ENCODE measurements around the gene GRK6. TPM values are rescaled to one million over a fixed set of nuclear protein-coding genes. Genes with fewer than 3 reads are reported as not detected.

Gene GRK6
- total and polyA plus RNA-seq, 9 of the 15 experiments (the other 6 are each of a cell fraction or from before 2014, with no cell fraction given): 0.63 to 122 (median 44.5) TPM

- TF ChIP-seq ZNF707 (CRISPR knock-in tag; conservative IDR thresholded peaks at IDR 0.05) (no peak), RBM14 (IDR thresholded peaks at IDR 0.05; ENCODE audit: borderline replicate concordance, insufficient read depth, low read depth, low read length) (0 out of 2 replicates have a peak, but pooled peaks have one; percentile 27), C11orf30 (IDR thresholded peaks at IDR 0.05; ENCODE audit: low read depth) (no peak), ZNF41 (CRISPR knock-in tag; conservative IDR thresholded peaks at IDR 0.05) (no peak), NCOA2 (IDR thresholded peaks at IDR 0.05; ENCODE audit: partially characterized antibody in 2 of 2) (no peak), CBX8 (IDR thresholded peaks at IDR 0.05; ENCODE audit: borderline replicate concordance, extremely low read depth, low read depth, low read length, poor library complexity, severe bottlenecking) (no peak), POLR2B (IDR thresholded peaks at IDR 0.05; ENCODE audit: low read depth, partially characterized antibody) (peak; percentile 31), TBP (optimal IDR thresholded peaks at IDR 0.05; ENCODE audit: low read depth, low read length) (peak; percentile 11), KLF1 (tag; IDR thresholded peaks at IDR 0.05) (no peak; the same call in none of the 2 replicates), NCOA4 (IDR thresholded peaks at IDR 0.05; ENCODE audit: partially characterized antibody) (no peak), ZNF274 (IDR thresholded peaks at IDR 0.05; ENCODE audit: borderline replicate concordance, low read depth, low read length) (no peak), SREBF2 (CRISPR knock-in tag; IDR thresholded peaks at IDR 0.05) (no peak), EGR1 (conservative IDR thresholded peaks at IDR 0.05) (peak; percentile 91), ZNF57 (CRISPR knock-in tag; IDR thresholded peaks at IDR 0.05) (no peak), IRF1 (CRISPR knock-in tag; IDR thresholded peaks at IDR 0.05; ENCODE audit: borderline replicate concordance) (no peak), CTCF (IDR thresholded peaks at IDR 0.05 in 2 of 3, conservative IDR thresholded peaks at IDR 0.05 in 1 of 3; ENCODE audit: insufficient read depth in 2 of 3, low read depth in 1 of 3, low read length in 3 of 3) (peak; percentile 87 to 99 (median 99)), PHTF2 (CRISPR knock-in tag; IDR thresholded peaks at IDR 0.05) (no peak)
- TF ChIP-seq, protein P1, sequence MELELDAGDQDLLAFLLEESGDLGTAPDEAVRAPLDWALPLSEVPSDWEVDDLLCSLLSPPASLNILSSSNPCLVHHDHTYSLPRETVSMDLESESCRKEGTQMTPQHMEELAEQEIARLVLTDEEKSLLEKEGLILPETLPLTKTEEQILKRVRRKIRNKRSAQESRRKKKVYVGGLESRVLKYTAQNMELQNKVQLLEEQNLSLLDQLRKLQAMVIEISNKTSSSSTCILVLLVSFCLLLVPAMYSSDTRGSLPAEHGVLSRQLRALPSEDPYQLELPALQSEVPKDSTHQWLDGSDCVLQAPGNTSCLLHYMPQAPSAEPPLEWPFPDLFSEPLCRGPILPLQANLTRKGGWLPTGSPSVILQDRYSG (tag; conservative IDR thresholded peaks at IDR 0.05; ENCODE audit: low read depth): no peak
- TF ChIP-seq, protein P2, sequence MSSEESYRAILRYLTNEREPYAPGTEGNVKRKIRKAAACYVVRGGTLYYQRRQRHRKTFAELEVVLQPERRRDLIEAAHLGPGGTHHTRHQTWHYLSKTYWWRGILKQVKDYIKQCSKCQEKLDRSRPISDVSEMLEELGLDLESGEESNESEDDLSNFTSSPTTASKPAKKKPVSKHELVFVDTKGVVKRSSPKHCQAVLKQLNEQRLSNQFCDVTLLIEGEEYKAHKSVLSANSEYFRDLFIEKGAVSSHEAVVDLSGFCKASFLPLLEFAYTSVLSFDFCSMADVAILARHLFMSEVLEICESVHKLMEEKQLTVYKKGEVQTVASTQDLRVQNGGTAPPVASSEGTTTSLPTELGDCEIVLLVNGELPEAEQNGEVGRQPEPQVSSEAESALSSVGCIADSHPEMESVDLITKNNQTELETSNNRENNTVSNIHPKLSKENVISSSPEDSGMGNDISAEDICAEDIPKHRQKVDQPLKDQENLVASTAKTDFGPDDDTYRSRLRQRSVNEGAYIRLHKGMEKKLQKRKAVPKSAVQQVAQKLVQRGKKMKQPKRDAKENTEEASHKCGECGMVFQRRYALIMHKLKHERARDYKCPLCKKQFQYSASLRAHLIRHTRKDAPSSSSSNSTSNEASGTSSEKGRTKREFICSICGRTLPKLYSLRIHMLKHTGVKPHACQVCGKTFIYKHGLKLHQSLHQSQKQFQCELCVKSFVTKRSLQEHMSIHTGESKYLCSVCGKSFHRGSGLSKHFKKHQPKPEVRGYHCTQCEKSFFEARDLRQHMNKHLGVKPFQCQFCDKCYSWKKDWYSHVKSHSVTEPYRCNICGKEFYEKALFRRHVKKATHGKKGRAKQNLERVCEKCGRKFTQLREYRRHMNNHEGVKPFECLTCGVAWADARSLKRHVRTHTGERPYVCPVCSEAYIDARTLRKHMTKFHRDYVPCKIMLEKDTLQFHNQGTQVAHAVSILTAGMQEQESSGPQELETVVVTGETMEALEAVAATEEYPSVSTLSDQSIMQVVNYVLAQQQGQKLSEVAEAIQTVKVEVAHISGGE (CRISPR knock-in tag; IDR thresholded peaks at IDR 0.05): no peak; a peak in 1 of 6 replicates
These were observed 29.4 kb downstream of the GRK6 start (continued) for GRCh38 chr5:177455661-177456590.

Measured in K562 (cell line).